NCI-H345 treated with DMSO at 0.1 percent for 48 hours (cell line): ENCODE data around the gene DICER1.
A peak's percentile ranks its signal among the peaks of the same experiment; 100 is the strongest.
"Not testable (repeated sequence)": the region's sequence is repeated elsewhere in the genome, so short reads cannot be mapped to it uniquely, and the experiment has no call there.

Experiments used
- DNase-seq: peaks from one replicate; lab custom pipeline; 2025; ENCODE audit not compliant: unreplicated experiment; lab: John Stamatoyannopoulos, UW

The DICER1 gene, protein sequence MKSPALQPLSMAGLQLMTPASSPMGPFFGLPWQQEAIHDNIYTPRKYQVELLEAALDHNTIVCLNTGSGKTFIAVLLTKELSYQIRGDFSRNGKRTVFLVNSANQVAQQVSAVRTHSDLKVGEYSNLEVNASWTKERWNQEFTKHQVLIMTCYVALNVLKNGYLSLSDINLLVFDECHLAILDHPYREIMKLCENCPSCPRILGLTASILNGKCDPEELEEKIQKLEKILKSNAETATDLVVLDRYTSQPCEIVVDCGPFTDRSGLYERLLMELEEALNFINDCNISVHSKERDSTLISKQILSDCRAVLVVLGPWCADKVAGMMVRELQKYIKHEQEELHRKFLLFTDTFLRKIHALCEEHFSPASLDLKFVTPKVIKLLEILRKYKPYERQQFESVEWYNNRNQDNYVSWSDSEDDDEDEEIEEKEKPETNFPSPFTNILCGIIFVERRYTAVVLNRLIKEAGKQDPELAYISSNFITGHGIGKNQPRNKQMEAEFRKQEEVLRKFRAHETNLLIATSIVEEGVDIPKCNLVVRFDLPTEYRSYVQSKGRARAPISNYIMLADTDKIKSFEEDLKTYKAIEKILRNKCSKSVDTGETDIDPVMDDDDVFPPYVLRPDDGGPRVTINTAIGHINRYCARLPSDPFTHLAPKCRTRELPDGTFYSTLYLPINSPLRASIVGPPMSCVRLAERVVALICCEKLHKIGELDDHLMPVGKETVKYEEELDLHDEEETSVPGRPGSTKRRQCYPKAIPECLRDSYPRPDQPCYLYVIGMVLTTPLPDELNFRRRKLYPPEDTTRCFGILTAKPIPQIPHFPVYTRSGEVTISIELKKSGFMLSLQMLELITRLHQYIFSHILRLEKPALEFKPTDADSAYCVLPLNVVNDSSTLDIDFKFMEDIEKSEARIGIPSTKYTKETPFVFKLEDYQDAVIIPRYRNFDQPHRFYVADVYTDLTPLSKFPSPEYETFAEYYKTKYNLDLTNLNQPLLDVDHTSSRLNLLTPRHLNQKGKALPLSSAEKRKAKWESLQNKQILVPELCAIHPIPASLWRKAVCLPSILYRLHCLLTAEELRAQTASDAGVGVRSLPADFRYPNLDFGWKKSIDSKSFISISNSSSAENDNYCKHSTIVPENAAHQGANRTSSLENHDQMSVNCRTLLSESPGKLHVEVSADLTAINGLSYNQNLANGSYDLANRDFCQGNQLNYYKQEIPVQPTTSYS (N-terminal part only)

DNA sequence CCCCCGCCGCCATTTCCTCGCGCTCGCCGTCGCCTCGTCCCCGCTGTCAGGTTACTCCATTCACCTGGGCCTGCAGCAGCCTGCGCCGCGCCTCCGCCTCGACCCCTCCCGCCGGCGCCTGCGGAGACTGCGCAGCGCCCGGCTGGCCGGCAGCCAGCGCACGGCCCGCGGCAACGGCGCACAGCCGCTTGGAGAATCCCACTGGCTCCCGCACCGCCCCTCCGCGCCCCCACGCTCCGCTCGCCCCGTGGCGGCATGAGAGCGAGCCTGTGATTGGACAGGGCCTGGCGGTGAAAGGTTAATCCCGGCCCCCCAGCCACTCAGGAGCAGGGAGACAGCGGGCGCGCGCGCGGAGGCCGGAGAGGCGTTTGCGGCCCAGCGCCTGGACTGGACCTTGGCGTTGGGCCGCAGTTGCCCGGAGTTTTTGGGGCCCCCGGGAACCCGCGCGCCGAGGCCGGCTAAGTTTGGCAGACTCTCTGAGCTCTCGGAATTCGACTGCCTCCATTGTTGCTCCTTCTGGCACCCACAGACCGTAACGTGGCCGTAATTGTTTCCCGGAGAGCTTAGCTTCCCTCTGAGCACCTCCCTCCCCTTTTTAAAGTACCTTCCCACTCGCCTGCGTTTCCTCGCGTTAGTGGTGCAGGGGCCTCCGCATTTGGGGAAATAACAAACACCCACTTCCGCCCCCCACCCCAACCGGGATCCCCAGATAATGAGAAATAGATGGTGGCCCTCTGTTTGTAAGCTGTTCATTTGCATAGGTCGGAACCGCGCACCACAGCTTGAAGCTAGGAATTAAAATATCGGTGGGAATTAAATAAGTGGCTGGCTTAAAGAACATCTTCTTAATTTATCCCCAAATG, at the start of gene DICER1:
TSS of gene DICER1 (minus strand) at position 203 of the 863 bp plus-strand sequence. CDS start 24,071 bp downstream, outside the sequence.
- peak; percentile 84 for DNase-seq

DNA sequence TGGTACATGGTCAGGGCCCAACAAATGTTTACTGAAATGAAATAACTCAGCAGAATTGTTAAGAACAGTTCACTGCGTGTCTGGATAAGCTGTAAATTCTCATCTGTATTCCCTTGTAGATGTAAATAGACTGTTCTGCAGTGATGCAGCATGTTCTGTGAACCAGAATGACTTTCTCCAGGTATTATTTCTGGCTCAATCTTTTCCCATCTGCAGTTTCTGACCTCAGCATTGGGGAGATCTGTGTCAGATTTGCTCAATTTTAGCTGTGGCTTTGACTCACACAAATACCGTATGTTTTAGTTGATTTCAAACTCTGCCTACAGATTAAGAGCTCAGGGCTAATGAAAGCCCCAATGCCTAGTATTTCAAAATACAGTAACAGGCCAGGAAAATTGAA, 49.2 kb upstream of the DICER1 start:
- no peak for DNase-seq

DNA sequence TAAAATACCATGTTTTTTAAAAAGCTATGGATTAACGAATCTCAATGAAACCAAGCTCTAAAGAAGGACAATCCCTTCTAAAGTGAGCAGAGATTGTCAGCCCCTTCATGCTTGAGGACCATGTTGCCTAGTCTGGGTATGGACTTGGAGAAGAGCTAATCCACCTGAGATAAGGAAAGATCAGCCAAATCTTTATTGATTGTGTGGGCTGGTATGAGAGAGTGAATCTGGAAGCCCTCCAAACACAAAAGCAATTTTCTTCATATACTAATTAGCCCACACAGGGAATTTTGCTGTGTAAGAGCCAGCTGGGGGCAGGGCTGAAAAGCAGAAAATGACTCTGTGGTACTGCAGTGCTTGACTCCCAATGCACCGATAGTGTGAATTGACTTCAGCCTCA, 47.4 kb upstream of the DICER1 start:
- no peak for DNase-seq

GRCh38 chr14:95201745-95202144, 44.4 kb upstream of the DICER1 start:
- DNase-seq = not testable (repeated sequence)

GRCh38 chr14:95200404-95200803, 43.1 kb upstream of the DICER1 start:
- DNase-seq = peak; percentile 58

GRCh38 chr14:95199298-95199983, 42.1 kb upstream of the DICER1 start:
- DNase-seq = no peak

GRCh38 chr14:95198320-95198719, 41.0 kb upstream of the DICER1 start:
- no peak for DNase-seq

DNA sequence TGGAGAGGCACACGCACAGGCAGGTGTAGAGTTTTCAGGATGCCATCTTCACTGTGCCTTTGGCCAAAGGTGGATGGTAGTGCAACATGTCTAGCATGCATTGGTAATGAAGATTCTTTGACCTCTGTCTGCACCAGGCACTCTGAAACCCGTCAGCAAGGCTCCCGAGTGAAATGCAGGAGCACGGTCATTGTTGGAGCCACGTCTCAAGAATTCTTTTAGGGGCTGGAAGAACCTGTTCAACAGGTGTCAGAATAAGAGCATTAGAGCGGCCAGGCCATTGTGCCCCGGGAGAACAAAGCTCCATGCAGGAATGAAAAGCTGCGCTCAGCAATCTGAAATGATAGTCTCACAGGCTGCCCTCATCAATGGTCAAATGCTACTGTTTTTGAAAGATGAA, 40.2 kb upstream of the DICER1 start:
- DNase-seq = no peak

- no peak for DNase-seq
Observed at GRCh38 chr14:95196826-95197545, 39.7 kb upstream of the DICER1 start.

GRCh38 chr14:95196268-95196667, 38.9 kb upstream of the DICER1 start:
- no peak for DNase-seq

GRCh38 chr14:95195031-95195430, 37.7 kb upstream of the DICER1 start:
- no peak for DNase-seq

DNA sequence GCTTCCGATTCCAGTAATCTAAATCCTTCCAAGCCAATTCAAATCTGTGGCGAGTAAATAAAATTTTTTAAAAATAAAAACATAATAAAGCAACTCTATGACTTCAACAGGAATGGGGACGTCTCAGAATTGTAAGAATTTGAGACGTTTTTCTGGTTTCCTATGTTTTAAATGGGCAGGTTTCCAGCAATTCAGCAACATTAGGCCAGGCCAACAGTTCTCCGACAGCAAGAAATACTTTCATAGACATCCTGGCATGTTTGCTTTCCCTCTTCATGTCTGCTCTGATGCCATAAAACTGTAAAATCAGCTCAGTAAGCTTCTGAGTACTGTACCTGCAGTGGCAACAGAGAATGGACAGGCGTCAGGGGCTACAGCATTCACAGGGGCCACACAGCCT, 35.8 kb upstream of the DICER1 start:
- DNase-seq = no peak

- DNase-seq = no peak
Observed at GRCh38 chr14:95192311-95192710, 35.0 kb upstream of the DICER1 start.

DNA sequence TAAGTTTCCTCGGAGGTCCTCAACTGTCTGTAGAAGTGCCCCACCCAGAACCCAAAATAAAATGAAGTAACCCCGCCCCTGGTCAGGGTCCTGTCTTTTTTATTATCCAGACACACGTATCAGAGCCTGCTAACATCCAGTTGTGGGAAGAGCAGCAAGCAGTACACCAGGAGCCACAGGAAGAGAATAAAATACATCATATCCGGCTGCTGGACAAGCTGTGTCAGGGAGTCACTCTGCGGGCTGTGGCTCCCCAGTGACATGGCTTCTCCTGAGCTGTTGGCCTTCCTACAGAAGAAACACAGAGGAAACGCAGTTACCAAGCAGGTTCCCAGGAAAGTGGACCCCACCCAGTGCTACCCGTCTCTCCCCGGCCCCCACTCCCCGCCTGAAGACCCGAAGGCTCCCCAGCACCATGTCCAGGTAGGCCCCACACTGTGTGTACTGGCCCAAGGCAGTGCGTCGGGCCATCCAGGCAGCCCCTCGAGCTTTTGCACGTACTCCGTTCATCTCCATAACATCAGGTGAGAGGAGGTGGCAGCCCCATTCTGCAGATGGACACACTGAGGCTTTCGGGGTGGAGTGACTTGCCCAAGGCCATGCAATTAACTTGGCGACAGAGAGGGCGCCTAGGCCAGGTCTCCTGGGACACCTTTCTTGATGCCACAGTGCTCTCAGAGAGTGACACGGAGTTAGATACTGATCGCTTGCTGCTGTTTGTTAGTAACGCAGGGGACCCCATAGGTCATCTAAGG, 34.3 kb upstream of the DICER1 start:
- no peak for DNase-seq

DNA sequence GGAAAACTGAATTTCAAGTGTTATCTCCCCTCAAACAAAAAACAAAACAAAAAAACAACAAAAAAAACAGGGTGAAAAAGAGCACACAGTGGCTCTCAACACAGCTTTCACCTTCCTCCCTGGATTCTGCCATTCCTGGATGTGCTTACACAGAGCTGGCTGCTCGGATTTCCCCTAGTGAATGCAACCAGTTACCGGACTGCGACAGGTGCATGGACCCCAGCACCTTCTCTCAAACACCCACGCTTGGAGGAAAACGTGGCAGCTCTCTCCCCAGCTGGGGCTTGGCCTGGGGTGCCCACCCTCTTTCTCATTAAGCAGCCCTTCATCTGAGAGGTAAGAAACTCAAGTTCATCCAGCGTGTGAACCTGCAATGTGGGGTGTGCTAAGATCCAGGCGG, 33.5 kb upstream of the DICER1 start:
- no peak for DNase-seq

GRCh38 chr14:95190346-95190840, 33.1 kb upstream of the DICER1 start:
- no peak for DNase-seq

- DNase-seq = no peak
Observed at GRCh38 chr14:95189367-95190132, 32.2 kb upstream of the DICER1 start.
